NT2/D1 (cell line): ENCODE measurements around the gene TEAD1.

Source experiments
- DNase-seq: peaks from one replicate; pipeline ENCODE4 v3.0.0-alpha.2; 2011; ENCODE audit warnings: low read depth, low spot score
- H3K27me3 ChIP-seq: 2 replicates; pipeline ENCODE4 v1.6.0; 2011; ENCODE audit warnings: mild to moderate bottlenecking; ENCODE audit not compliant: insufficient read length, insufficient read depth
- H3K36me3 ChIP-seq: 2 replicates; pipeline ENCODE4 v1.6.1; 2011; ENCODE audit warnings: mild to moderate bottlenecking, low read length, mixed read lengths; ENCODE audit not compliant: insufficient read depth, insufficient read length
- H3K4me1 ChIP-seq: 2 replicates; pipeline ENCODE4 v1.5.1; 2011; ENCODE audit not compliant: insufficient read depth, insufficient read length
- H3K4me3 ChIP-seq: 2 replicates; pipeline ENCODE4 v1.5.1; 2011; ENCODE audit warnings: low read depth; ENCODE audit not compliant: insufficient read length
- H3K9ac ChIP-seq: 2 replicates; pipeline ENCODE4 v1.6.0; 2011; ENCODE audit warnings: low read depth; ENCODE audit not compliant: insufficient read length
- H3K9me3 ChIP-seq: 2 replicates; pipeline ENCODE4 v1.5.1; 2011; ENCODE audit warnings: mild to moderate bottlenecking, low read length; ENCODE audit not compliant: insufficient read depth
- SUZ12 ChIP-seq: IDR thresholded peaks from 2 replicates; pipeline ENCODE4 v1.6.1; 2011; ENCODE audit not compliant: insufficient read length, insufficient read depth; ENCODE audit errors: extremely low read depth
- YY1 ChIP-seq: IDR thresholded peaks from 2 replicates; pipeline ENCODE4 v1.6.1; 2011; ENCODE audit not compliant: insufficient read length, insufficient read depth
- ZNF274 ChIP-seq: IDR thresholded peaks from 2 replicates; pipeline ENCODE4 v1.6.1; 2011; ENCODE audit warnings: mild to moderate bottlenecking, low read depth, low read length

Gene TEAD1

DNA sequence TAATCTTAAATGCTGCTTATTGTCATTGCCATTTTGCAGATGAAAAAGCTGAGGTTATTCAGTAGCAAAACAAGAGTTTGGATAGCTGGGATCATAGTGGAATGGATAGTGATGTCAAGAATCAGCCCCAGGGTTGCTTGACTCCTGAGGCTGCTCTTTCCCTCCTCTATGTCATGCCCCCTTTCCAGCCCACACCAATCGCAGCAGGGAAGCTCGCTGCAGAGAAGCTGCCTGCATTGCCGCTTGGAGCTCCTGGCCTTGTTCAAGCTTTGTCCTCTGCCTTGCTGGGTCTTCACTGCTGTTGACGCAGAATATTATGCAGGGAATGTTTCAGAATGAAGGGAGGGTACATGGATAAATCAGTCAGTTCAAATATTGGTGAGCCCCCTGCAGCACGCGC, 206.1 kb downstream of the TEAD1 start:
- TF ChIP-seq YY1, result no peak
- no peak for TF ChIP-seq ZNF274
- TF ChIP-seq SUZ12, result no peak
- H3K9ac ChIP-seq, result no peak overlapping the region
- H3K4me1 ChIP-seq, result peaks cover 5% of the 10 kb centered on the region
- DNase-seq, result no peak
- no peak overlapping the region for H3K4me3 ChIP-seq
- no peaks in the 10 kb centered on the region for H3K9me3 ChIP-seq
- H3K27me3 ChIP-seq, result no peaks in the 10 kb centered on the region
- H3K36me3 ChIP-seq, result peaks cover 63% of the 10 kb centered on the region

DNA sequence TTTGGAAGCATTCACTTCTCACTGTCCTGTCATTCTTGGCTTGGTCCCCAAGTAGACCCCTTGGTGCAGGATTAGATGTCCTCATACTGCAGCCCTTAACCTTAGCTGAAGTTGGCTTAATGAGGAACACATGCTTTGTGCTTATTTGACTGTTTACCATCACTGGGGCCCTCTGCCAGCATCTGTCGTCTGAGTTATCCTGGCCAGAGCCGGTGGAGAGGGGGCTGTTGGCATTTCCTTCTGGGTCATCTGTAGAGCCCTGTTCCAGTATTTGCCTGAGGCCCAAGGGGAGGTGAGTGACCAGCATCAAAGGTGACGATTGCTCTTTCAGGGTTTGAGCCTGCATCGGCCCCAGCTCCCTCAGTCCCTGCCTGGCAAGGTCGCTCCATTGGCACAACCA, 208.4 kb downstream of the TEAD1 start:
- Histone ChIP-seq H3K4me3 (no peak overlapping the region), H3K9ac (no peak overlapping the region), H3K27me3 (no peaks in the 10 kb centered on the region), H3K9me3 (no peaks in the 10 kb centered on the region), H3K4me1 (peaks cover 5% of the 10 kb centered on the region), H3K36me3 (peaks cover 65% of the 10 kb centered on the region)
- TF ChIP-seq SUZ12, result no peak
- TF ChIP-seq YY1, result no peak
- no peak for DNase-seq

DNA sequence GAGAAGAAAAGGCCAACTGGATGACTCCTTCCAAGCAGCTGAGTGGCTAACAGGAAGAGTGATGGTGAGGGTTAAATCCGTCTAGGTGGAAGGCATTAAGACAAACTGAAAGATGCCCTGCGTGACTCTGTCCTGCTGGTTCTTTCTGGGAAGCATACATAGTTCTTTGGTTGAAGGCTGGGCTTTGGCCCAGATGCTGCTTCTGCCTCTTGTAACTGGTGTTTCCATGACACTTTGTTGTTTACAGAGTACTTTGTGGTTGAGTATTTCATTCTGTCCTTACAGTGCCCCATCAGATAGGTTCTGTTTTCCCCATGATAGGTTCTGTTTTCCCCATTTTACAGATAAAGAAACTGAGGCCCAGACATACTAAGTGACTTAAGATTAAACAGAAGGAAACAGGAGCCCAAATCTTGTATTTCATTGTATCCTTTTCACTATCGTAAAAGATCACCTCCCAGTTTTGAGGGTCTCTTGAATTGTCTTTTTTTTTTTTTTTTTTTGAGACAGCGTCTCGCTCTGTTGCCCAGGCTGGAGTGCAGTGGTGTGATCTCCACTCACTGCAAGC, 210.6 kb downstream of the TEAD1 start:
- peaks cover 61% of the 10 kb centered on the region for H3K36me3 ChIP-seq

DNA sequence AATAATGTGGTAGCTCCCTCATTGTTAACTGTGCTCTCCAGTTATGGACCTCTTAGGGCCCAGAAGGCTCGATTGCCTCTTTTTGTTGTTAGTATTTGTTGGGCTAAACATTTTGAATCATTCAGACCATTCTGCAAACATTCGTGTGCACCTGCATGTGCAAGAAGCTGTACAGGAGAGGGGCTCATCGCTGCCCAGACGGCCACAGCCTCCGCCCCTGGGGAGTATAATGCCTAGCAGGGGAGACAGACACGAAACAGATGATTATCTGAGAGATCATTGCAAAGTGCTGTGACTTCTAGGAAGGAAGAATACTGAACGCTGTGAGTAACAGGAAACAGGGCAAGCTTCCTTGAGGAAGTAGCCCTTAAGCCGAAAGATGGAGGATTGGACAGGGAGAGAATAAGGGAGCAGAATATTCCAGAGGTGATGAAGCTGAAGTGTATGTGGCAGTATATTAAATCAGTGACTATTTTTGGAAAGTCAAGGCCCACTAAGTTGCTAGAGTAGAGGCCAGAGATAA, 211.6 kb downstream of the TEAD1 start:
- Histone ChIP-seq H3K27me3 (no peaks in the 10 kb centered on the region), H3K9me3 (no peaks in the 10 kb centered on the region), H3K4me3 (no peak overlapping the region), H3K4me1 (peaks cover 6% of the 10 kb centered on the region), H3K36me3 (peaks cover 58% of the 10 kb centered on the region), H3K9ac (no peak overlapping the region)
- TF ChIP-seq SUZ12 (no peak), YY1 (no peak), ZNF274 (no peak)
- DNase-seq, result no peak

More for the DNA sequence above, 210.6 kb downstream of the TEAD1 start:
- Histone ChIP-seq H3K4me1 (peaks cover 6% of the 10 kb centered on the region), H3K9me3 (no peaks in the 10 kb centered on the region), H3K9ac (no peak overlapping the region), H3K27me3 (no peaks in the 10 kb centered on the region), H3K4me3 (no peak overlapping the region)
- DNase-seq, result no peak
- TF ChIP-seq SUZ12 (no peak), YY1 (no peak), ZNF274 (no peak)

DNA sequence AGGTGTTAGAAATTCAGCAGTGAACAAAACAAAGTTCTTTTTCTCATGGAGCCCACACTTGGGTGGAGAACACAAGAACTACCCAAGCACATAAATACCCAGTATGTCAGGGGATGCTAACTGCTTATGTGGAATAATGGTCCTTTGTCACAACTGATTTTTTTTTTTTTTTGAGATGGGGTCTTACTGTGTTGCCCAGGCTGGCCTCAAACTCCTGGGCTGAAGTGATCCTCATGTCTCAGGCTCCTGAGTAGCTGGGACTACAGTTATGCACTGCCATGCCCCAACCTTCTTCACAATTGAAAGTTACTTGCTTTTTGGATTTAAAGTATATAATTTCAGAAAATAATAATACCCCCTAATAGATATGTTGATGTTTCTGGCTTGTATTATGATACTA, 212.3 kb downstream of the TEAD1 start:
- H3K9ac ChIP-seq, result no peak overlapping the region
- peaks cover 53% of the 10 kb centered on the region for H3K36me3 ChIP-seq

DNA sequence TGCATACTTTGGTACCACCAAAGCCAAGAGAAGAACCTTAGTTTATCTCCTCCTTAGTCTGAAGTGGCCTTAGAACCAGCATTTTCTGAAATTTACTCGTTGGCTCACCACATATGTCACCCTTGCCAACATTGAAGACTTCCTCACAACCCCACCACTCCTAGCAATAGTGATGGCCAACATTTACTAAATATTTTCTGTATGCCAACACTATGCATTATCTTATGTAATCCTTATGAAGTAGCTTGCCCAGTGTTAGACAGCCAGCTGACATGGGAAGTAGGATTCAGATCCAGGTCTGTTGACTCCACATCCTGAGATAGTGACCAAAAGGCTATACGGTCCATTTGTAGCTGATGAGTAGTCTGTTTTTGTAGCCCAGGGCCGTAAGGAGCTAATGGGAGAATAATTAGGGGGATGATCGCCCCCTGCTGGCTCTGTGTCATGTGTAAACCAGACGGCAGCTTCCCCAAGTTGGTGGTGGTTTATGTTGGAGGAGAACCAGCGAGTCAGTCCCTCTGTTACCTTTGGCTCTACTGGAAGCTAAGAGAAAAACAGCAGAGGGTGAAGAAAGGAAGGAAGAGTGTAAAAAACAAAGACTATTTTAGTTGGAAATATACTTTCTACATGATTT, 214.4 kb downstream of the TEAD1 start:
- Histone ChIP-seq H3K4me3 (no peak overlapping the region), H3K4me1 (peaks cover 9% of the 10 kb centered on the region), H3K27me3 (no peaks in the 10 kb centered on the region), H3K36me3 (peaks cover 44% of the 10 kb centered on the region), H3K9me3 (no peaks in the 10 kb centered on the region), H3K9ac (no peak overlapping the region)
- TF ChIP-seq SUZ12 (no peak), YY1 (no peak), ZNF274 (no peak)
- peak; percentile 58 for DNase-seq

More for the DNA sequence above, 212.3 kb downstream of the TEAD1 start:
- no peak overlapping the region for H3K4me3 ChIP-seq
- peaks cover 6% of the 10 kb centered on the region for H3K4me1 ChIP-seq
- H3K27me3 ChIP-seq, result no peaks in the 10 kb centered on the region
- no peak for DNase-seq
- no peak for TF ChIP-seq YY1
- no peak for TF ChIP-seq ZNF274
- H3K9me3 ChIP-seq, result no peaks in the 10 kb centered on the region

DNA sequence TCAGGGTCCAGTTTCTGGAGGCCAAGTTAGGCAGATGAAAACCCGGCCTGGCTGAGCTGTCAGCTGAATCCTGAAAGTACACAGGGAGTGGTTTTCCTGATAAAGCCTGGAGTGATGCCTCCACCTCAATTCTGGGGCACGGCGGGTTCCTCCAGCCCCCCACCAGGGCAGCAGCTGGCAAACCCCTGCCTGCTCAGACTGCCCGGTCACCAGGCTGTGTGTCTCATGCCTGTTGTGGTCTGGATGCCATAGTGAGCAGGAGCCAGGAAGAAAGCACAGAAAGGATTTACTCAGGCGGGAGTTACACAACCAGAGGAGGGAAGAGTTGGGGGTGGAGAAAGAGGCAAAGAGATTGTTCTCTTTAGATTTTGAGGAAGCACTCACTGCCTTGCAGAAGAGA, 215.0 kb downstream of the TEAD1 start:
- Histone ChIP-seq H3K27me3 (no peaks in the 10 kb centered on the region), H3K36me3 (peaks cover 43% of the 10 kb centered on the region), H3K9ac (no peak overlapping the region), H3K4me3 (no peak overlapping the region), H3K9me3 (no peaks in the 10 kb centered on the region), H3K4me1 (peaks cover 11% of the 10 kb centered on the region)
- no peak for DNase-seq
- TF ChIP-seq SUZ12, result no peak
- no peak for TF ChIP-seq ZNF274
- TF ChIP-seq YY1, result no peak
